SU-DHL-6 (cell line): ENCODE results near the gene RNF141.

Experiments
- H2AFZ ChIP-seq: fragments of 200-600 bp; sonication (generic); 2 replicates; pipeline ENCODE4 v1.6.1; 2014; ENCODE audit warnings: low read depth, mild to moderate bottlenecking, moderate library complexity, mixed read lengths, antibody characterized with exemption, low read length; ENCODE audit not compliant: severe bottlenecking
- H3F3A ChIP-seq: fragments of 200-600 bp; shearing (Covaris generic); 2 replicates; pipeline ENCODE4 v1.6.0; 2016; ENCODE audit warnings: antibody characterized with exemption, mild to moderate bottlenecking; ENCODE audit not compliant: insufficient read depth
- H3K27ac ChIP-seq: fragments of 200-600 bp; sonication (generic); 2 replicates; pipeline ENCODE4 v1.5.1; 2016; ENCODE audit warnings: low read depth, mild to moderate bottlenecking, low read length, moderate library complexity, mixed read lengths
- H3K27me3 ChIP-seq: fragments of 200-600 bp; sonication (generic), shearing (Covaris generic); 2 replicates; pipeline ENCODE4 v1.6.0; 2014; ENCODE audit warnings: mild to moderate bottlenecking, low read length
- H3K36me3 ChIP-seq: fragments of 200-600 bp; sonication (generic); 2 replicates; pipeline ENCODE4 v1.6.1; 2014; ENCODE audit warnings: mild to moderate bottlenecking, low read length, mixed read lengths
- H3K4me2 ChIP-seq: fragments of 300-600, 200-600 bp; shearing (Covaris generic), sonication (generic); 2 replicates; pipeline ENCODE4 v1.6.0; 2014; ENCODE audit warnings: low read length, low read depth, mild to moderate bottlenecking; ENCODE audit not compliant: poor library complexity, severe bottlenecking
- H3K4me3 ChIP-seq: fragments of 200-600 bp; sonication (generic); 2 replicates; pipeline ENCODE4 v1.5.1; 2014; ENCODE audit warnings: antibody characterized with exemption, low read length, mild to moderate bottlenecking, mixed read lengths; ENCODE audit not compliant: insufficient read depth, poor library complexity, severe bottlenecking
- H3K79me2 ChIP-seq: fragments of 200-600 bp; sonication (generic); 2 replicates; pipeline ENCODE4 v1.6.1; 2014; ENCODE audit warnings: mild to moderate bottlenecking, low read length, moderate library complexity; ENCODE audit not compliant: insufficient read depth
- H3K9ac ChIP-seq: fragments of 200-600 bp; sonication (generic); 2 replicates; pipeline ENCODE4 v1.7.0; 2014; ENCODE audit warnings: mild to moderate bottlenecking, low read length
- H3K9me2 ChIP-seq: fragments of 200-600 bp; sonication (generic); replicated peaks from 2 replicates; pipeline ENCODE4 v1.6.1; 2014; ENCODE audit warnings: low read length; ENCODE audit not compliant: insufficient read depth
- H3K9me3 ChIP-seq: fragments of 200-600 bp; sonication (generic); 2 replicates; pipeline ENCODE4 v1.6.1; 2014; ENCODE audit warnings: low read length, mixed read lengths; ENCODE audit not compliant: insufficient read depth
- H4K20me1 ChIP-seq: fragments of 200-600 bp; sonication (generic); 2 replicates; pipeline ENCODE4 v1.6.1; 2014; ENCODE audit warnings: low read depth, mild to moderate bottlenecking, antibody characterized with exemption, low read length, moderate library complexity, mixed read lengths
- CTCF ChIP-seq: fragments of 200-600 bp; sonication (generic); IDR thresholded peaks from one replicate; pipeline ENCODE4 v1.5.1; 2017; ENCODE audit warnings: antibody characterized with exemption, mild to moderate bottlenecking, low read length, moderate library complexity; ENCODE audit not compliant: insufficient read depth, poor library complexity, severe bottlenecking
- EZH2phosphoT487 ChIP-seq: fragments of 200-600 bp; sonication (generic), shearing (Covaris generic); conservative IDR thresholded peaks from 2 replicates; pipeline ENCODE4 v1.6.1; 2018; ENCODE audit warnings: mild to moderate bottlenecking, antibody characterized with exemption, low read length, moderate library complexity, mixed read lengths

Gene RNF141

GRCh38 chr11:10587995-10588394 is 47.0 kb upstream of the RNF141 start:
- H3K27me3 ChIP-seq, result no peaks in the 10 kb centered on the region
- no peaks in the 10 kb centered on the region for H3K9me3 ChIP-seq
- no peaks in the 10 kb centered on the region for H3F3A ChIP-seq
- no peak overlapping the region for H3K4me3 ChIP-seq
- TF ChIP-seq CTCF, result no peak
- no peak for TF ChIP-seq EZH2phosphoT487
- H3K4me2 ChIP-seq, result no peak overlapping the region
- no peaks in the 10 kb centered on the region for H3K36me3 ChIP-seq
- H4K20me1 ChIP-seq, result no peaks in the 10 kb centered on the region
- no peak overlapping the region for H3K9ac ChIP-seq
- no peaks in the 10 kb centered on the region for H3K79me2 ChIP-seq
- no peak overlapping the region for H2AFZ ChIP-seq
- no peak overlapping the region for H3K27ac ChIP-seq
- H3K9me2 ChIP-seq, result no peaks in the 10 kb centered on the region

GRCh38 chr11:10587388-10587787 is 46.4 kb upstream of the RNF141 start:
- H3K9me3 ChIP-seq, result no peaks in the 10 kb centered on the region
- no peak overlapping the region for H3K4me2 ChIP-seq
- TF ChIP-seq CTCF, result no peak
- TF ChIP-seq EZH2phosphoT487, result no peak
- H3K27ac ChIP-seq, result no peak overlapping the region
- H3K9me2 ChIP-seq, result no peaks in the 10 kb centered on the region
- H2AFZ ChIP-seq, result no peak overlapping the region
- H3K36me3 ChIP-seq, result no peaks in the 10 kb centered on the region
- H3K79me2 ChIP-seq, result no peaks in the 10 kb centered on the region
- no peak overlapping the region for H3K4me3 ChIP-seq
- H3F3A ChIP-seq, result no peaks in the 10 kb centered on the region
- H4K20me1 ChIP-seq, result no peaks in the 10 kb centered on the region
- H3K9ac ChIP-seq, result no peak overlapping the region
- H3K27me3 ChIP-seq, result no peaks in the 10 kb centered on the region

- no peaks in the 10 kb centered on the region for H3K79me2 ChIP-seq
- no peak overlapping the region for H2AFZ ChIP-seq
- H3K9ac ChIP-seq, result no peak overlapping the region
Observed at GRCh38 chr11:10584071-10584501, 43.1 kb upstream of the RNF141 start.

More at GRCh38 chr11:10584071-10584501, 43.1 kb upstream of the RNF141 start:
- Histone ChIP-seq H3K36me3 (no peaks in the 10 kb centered on the region), H3K9me3 (no peaks in the 10 kb centered on the region), H3K4me2 (no peak overlapping the region), H4K20me1 (no peaks in the 10 kb centered on the region), H3K27me3 (no peaks in the 10 kb centered on the region), H3F3A (no peaks in the 10 kb centered on the region), H3K4me3 (no peak overlapping the region), H3K27ac (no peak overlapping the region), H3K9me2 (no peaks in the 10 kb centered on the region)
- no peak for TF ChIP-seq EZH2phosphoT487
- no peak for TF ChIP-seq CTCF
